GM19193 (cell line): Measurements from ENCODE around the gene ARHGAP26.

ENCODE experiments used
- POLR2A ChIP-seq: IDR thresholded peaks from 4 replicates; pipeline ENCODE4 v1.6.1; 2011; ENCODE audit not compliant: insufficient read depth, insufficient read length; ENCODE audit errors: extremely low read depth

ARHGAP26 gene

DNA sequence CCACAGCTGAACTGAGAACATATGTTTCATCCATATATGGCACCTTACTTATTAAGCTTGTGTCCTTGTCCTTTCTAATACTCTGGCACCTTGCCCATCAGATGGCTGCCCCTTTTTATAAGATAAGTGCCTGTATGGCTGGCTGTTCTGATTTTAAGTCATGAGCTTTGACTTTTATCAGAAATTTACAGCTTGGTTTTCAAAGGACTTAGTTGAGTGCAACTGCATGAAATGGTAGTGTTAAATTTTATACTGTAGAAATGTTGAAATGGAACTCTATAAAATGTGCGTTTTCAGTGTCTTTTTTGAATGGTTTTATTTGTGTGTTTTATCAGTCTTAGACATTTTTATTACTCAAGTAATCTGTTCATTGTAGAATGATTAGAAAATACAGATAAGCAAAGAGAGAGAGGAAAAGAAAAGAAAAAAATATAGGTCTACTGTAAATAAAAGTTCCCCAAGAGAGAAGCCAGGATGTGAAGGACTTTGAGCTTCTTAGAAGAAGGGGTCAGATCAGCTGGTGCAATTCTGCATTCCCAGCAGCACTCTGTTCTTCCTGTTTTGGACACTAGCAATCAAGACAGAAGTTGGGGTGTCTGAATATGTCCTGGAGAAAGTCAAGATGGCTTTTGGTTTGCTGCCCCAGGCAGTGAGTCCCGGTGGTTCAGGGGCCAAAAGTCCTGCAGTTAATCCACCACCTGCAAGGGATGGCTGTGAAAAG is 38.9 kb downstream of the ARHGAP26 start:
- TF ChIP-seq POLR2A, result no peak

DNA sequence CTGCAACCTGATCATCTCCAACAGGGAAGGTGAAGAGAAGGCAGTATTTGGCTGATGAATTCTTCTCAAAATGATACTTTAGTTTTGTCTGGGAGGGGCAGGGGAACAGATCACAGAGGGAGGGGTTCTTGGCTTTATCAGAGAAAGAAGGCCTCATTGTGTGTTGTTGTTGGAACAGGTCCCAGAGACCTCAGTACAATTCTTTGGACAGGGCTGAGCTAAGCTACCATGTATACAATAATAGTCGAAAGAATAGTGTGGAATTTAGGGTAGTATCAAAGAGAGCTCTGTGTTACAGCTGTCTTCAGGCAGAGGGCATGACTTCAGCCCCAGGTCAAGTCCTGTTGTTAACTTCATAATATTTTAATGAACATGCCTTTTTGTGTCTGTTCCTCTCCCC is 39.9 kb downstream of the ARHGAP26 start:
- no peak for TF ChIP-seq POLR2A

DNA sequence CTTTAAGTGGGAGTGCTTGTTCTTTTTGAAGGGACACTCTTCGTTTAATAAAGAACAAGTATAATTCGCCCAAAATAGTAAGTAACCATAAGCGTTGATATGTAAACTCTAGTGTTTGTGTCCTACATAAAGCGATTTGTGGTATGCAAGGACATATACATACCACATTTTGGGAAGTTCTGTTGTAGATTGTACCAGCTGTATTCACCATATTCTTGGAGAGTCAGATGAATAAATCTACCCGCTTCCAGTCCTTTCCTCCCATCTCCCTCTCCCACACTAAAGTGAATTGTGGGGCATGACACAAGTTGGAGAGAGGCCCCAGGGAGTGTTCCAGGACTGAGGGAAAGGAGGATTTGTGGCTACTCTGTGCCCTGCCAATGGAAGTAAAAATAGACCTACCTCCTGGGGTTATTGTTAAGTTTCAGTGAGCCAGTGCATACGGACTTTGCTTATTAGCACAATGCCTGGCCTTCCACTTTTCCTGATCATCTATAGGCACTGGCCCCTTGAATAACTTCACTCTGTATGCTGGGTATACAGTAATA is 40.6 kb downstream of the ARHGAP26 start:
- TF ChIP-seq POLR2A, result no peak

DNA sequence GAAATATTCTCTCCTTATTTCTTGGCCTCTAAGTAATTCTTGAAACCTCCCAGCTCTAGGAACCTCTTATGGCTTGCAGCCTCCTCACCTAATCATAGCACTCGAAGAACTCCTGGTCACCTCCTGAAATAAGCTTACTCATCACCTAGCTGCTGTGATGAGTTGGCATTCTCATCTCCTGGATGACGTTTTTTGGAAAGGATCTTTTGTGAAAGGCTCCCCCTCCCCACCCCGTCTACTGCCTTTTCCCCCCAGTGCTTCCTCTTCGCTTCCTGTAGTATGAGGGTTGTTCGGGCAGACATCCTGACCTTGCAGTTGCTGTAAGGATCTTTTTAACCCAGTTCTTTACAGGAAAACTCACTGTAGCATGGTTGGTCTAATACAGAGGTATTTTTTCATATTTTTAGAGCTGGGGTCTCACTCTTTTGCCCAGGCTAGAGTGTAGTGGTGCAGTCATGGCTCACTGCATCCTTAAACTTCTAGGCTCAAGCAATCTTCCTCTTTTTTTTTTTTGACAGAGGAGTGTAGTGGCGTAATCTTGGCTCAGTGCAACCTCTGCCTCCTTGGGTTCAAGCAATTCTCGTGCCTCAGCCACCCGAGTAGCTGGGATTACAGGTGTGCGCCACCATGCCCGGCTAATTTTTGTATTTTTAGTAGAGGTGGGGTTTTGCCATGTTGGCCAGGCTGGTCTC is 41.8 kb downstream of the ARHGAP26 start:
- no peak for TF ChIP-seq POLR2A

DNA sequence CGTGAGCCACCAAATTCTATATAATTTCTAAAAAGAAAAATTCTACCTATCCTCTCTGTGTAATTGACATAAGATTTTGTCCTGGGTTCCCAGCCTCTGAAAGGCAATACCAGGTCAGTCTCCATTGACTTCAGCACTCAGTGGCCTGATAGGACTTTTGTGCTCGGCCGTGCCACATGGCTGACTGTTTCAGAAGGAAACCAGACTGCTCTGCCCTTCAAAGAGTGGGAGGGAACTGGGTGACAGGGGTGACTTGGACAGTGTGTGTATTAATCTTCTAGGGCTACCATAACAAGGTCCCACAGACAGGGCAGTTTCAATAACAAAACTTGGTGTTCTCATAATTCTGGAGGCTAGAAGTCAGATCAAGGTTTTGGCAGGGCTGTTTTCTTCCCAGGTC is 43.0 kb downstream of the ARHGAP26 start:
- no peak for TF ChIP-seq POLR2A

DNA sequence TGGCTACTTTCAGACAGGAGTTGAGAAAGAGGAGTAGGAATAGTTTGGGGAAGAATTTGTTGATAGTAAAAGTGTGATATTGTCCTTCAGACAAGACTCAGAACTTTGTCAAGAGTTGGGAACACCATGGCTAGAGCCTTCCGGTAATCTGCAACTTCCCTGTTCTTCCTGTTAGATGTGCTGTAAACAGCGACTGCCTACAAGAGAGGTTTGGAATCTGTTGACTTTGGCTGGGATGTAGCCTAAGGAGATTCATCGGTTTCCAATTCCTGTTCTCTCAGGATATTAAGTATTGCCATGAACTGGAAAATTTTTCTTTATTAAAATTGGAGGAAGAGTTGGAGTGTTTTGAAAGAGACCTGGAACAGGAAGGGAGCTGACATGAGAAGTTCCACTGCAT is 43.9 kb downstream of the ARHGAP26 start:
- TF ChIP-seq POLR2A, result no peak

DNA sequence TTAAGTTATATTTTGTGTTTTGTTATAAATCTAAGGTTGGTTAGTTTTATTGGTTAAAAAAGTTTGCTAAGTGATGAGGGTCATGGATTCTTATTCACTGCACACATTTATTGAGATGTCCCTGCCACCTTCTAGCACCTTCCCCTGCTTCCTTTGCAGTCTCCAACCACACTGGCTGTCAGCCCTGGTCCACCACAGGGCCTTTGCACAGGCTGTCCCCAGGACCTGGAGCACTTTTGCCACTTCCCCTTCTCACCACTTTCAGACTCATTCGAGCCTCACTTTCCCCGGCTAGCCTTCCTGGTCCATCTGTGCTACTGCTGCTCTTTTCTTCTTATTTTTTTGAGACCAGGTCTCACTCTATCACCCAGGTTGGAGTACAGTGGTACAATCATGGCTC is 45.3 kb downstream of the ARHGAP26 start:
- TF ChIP-seq POLR2A, result no peak

DNA sequence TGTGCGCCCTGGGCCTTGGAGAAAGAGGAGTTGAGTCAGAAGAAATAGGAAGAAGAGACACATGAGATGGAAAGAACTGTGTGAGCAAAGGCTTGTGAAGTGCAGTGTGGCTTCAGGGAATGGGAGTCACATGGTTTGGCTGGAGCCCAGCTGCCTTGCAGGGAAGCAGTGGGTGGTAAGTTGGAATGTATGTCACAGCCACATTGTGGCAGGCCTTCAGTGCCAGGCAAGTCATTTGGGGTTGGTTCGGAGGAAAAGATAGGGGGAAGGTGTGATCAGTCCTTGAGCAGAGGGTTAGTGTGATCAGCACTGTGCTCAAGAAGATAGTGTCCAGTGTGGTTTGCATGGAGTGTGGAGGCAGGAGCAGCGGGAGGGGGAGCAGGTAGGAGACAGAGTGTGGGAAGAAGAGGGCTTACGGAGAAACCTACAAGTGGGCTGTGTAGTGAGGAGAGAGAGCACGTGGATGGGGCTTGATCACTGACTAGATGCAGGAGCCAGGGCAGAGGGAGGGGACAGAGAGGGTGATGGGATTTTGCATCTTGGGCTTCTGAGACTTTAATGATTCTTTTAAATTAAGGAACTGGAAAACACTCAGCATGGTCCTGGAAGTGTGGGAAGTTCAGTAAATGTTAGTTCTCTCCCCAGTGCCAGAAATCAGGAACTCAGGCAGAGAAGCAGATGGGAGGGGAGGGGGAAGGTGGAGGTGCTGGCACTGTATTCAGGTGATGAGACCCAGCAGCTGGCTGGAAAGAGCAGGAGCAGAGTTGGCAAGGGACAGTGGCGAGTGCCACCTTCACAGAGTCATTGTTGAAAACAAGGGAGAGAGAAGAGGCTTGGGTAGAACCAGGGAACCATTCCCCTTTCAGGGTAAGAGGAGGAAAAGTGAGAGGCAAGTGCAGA is 46.6 kb downstream of the ARHGAP26 start:
- no peak for TF ChIP-seq POLR2A

DNA sequence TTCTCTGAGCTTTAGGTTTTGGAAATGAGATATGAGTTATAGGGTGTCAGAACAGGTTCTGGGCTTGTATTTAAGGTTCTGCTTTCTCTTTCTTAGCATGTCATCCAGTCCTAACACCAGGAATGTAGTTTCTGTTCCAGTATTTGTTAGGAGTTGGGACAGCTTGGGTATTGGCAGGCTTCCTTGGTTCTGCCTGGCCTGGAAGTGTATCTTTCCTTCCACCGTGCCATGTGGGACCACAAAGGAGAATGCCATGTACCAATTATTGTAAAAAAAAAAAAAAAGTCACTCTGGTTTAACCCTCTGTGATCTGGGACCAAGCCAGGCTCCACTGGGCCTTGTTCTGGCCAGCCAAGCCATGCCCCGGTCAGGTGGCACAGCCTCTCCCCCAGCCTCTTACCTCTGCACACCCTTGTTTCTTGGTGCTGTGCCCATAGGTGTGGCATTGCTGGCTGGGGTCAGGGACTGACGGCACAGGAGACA is 47.8 kb downstream of the ARHGAP26 start:
- TF ChIP-seq POLR2A, result no peak

DNA sequence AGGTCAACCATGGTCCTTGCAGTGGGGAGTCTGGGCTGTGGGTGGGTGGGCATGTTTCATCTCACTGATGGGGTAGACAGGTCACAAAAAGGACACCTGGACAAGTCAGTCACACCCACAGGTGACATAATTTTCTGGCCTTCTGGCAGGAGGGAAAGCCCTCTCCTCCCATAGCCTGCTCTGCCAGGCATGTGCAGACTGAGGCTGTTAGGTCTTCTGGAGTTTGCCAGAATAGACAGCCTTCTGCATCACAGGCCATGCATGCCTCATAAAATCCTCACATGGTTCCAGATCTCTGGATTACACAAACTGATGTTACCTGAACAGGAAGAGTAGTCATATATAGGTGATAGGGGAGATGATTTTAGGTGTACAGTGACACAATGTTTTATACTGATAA is 49.1 kb downstream of the ARHGAP26 start:
- TF ChIP-seq POLR2A, result no peak

DNA sequence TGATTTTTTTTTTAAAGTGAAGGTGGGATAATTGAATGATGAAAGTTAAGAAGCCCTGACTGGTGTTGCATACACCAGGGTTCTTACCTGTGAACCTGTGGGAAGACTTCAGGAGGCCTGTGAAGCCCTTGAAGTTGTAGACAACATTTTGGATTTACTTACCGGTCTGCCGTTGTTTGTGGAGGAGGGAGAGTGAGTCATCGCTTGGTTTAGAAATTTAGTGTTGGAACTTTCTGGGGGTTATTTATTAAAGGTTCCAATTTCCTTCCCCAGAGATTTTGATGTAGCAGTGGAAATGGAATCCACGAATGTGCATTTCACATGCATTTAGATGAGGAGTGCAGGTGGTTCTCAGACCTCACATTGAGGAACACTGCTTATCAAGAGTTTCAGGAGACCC is 49.6 kb downstream of the ARHGAP26 start:
- TF ChIP-seq POLR2A, result no peak

DNA sequence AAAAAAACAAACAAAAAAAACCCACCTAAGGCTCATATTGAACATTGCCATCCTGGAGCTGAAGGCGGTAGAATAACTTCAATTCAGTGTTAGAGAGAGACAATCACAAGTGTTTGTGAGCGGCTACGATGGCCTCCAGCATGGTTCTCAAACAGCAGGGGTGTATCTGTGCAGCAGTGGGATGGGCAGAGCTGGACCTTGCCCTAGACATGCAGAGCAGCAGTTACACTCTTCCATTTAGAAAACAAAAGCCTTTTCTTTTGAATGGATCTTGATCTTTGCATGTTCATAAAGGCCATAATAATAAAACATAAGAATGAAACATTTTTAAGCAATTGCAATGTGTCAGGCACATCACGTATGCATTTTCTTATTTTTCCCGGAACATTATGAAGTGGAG is 50.3 kb downstream of the ARHGAP26 start:
- TF ChIP-seq POLR2A, result no peak

DNA sequence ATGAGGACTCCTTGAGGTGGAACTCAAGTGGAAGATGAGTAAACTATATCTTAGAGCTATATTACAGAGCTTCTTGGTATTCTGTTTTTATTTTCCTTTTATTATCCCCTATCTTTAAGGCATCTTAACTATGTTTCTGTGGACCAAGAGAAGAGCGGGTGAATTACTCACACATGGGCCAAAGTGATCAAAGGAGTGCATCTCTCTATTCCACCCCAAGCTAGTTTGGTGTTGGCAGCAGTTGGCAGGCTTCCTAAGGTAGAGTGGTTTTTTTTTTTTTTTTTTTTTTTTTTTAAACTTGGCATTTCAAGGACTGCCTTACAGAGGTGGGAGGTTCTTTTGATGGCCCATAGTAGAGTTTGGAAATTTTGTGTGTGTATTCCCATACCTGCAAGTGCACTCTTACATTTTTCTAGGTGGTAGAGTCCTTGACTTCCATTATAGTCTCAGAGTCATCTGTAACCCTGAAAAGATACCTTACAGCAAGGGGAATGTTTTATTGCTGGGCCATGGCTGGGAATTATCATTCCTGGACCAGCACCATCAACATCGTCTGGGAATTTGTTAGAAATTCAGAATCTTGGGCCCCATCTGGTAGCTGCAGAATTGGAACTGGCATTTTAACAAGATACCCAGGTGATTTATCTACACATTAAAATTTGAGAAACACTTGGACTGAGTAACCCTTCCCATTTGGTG is 51.0 kb downstream of the ARHGAP26 start:
- no peak for TF ChIP-seq POLR2A

DNA sequence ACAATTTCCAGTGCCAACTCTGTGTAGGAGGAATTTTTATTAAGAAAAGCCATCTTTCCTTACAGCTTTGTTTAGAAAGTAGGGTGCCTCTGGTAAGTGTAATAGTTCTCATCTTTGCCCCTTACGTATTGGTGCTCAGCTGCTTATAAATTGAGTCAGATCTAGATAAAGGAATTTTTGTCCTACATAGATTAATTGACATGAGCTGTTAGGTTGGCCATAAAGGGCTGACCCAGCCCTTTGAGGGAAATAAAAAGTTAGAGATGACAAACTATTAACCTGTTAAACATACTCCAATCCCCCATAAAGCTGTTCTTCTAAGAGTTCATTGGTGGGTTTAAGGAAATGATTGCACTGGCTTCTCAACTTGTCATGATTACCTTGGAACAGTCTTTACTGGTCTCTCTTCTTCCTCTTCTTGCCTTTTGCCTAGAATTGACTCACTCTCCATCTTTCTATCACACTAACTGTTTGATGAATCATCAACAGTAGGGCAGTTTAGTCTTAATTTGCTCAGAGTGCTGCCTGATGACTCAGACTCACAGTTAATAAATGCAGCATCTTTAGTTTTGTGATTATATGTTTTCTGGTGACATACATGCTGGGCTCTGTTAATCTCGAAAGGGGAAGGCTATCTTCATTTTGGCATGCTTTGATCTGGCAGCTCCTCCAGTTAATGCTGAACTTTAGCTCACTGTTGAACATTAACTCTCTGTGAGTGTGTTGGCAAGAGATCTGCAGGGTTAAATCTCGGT is 51.7 kb downstream of the ARHGAP26 start:
- no peak for TF ChIP-seq POLR2A
